ENCODE results near the gene HEATR5A.

The HEATR5A gene

DNA sequence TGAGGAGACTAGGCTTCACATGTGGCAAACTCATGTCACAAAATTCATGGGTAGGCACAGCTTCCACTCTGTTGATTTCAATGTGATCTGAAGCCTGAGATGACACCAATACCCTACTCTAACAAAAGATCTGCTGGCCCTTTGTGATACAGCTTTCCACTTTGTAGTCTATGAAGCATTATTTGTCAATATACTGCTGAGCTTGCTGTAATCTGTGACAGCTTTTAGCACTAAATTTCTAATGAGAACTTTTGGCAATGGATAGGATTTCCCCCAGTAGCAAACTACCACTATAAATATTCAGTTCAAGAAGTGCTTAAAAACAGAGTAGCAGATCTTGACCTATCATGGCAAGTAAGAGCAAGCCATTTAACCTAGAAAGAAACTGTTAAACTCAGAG, 5.6 kb upstream of the HEATR5A start:
- no peak for DNase-seq

- DNase-seq, result no peak
Measured at GRCh38 chr14:31421200-31421599, 850 bp upstream of the HEATR5A start.

DNA sequence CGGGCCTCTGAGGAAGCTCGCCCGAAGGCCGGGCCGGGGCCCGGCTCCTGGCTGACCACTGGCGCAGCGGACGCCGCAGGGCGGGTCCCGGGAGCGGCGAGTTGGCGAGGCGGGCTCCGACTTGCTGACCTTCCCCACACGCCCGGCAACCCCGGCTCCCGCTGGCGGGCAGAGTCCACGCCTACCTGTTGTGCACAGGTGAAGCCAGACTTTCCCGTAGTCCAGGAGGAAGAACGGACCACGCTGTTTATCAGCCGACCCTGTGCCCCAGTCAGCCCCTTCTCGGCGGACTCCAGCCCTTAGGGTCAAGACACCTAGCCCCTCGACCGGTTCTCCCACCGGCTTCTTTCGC, 407 bp downstream of the HEATR5A start:
- DNase-seq, result peak in 3 of 5 donors; percentile 7 to 22 (median 11)

DNA sequence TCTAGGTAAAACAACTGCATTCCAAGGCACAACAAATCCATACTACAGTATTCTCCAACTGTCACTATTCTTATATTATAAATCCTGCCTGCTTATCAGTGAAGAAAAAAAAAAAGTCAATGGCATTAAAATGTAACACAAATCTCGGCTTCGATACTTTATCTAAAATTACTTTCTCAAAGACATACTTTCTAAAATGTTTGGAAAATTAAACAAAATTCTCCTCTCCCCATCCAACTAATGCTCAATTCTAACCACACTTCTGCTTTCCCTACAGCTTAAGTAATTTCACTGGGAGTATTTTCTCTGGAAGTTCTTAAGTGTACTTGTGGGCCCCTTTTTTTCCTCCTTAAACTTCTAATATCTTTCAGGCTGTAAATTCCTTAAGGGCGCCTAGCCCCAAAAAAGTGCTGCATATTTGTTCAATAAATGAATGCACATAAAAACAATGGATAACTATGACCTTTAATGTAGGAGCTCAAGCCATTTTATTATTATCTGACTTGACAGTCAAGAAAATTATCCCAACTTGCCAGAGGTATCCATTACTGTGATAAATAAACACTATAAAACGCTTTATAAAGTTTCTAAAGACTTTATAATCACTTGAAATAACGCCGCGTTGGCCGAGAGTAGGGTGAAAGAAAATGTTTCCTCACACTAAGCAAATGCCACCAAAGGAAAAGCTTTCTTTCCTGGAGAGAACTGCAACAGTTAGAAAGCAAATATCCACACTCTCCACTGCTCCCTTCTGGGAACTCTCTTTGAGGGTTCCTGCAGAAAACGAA, 977 bp downstream of the HEATR5A start:
- no peak for DNase-seq

DNA sequence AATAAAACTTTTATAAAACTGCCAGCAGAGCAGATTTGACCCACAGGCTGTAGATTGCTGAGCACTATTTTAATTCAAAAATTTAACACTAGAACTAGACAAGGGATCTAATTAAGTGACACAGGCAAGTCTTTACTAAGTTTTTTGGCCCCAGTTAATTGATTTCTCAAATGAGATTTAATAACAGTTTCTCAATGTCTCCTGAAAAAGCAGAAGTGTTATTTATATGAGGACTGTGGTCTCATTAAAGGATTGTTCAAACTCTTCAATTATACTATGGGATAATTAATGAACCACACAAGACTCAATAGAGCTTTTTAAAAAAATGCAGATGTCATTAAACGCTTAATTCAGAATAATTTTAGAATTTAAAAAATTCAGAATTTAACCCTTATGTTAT, 1.9 kb downstream of the HEATR5A start:
- no peak for DNase-seq

DNA sequence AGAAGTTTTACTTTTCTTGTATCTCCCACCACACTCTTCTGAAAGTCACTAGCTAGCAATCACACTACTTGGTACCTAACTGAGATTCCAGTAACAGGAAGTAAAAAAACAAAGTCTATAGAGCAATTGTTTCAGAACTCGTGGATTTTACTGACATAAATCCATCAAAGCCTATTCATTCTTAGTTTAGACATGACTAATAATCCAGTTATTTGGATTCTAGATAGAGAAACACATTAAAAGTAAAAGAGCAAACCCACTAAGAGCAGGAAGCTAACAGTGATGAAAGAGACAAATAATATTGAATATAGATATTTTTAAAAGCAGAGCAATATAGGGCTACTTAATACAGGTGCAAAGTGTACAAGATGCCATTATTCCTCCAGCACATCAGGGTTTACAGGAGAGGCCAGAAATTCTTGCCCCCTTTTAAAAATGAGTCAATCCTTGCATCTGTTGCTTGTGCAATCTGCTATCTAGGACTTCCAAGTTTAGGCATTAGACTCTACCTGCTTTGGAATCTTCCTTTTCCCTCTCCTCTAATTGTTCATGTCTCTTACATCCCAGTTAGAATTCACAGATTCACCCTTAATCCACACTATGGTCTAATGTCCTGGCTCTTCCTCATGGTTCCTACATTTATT, 6.0 kb downstream of the HEATR5A start:
- DNase-seq, result peak in 1 of 5 donors; percentile 11

DNA sequence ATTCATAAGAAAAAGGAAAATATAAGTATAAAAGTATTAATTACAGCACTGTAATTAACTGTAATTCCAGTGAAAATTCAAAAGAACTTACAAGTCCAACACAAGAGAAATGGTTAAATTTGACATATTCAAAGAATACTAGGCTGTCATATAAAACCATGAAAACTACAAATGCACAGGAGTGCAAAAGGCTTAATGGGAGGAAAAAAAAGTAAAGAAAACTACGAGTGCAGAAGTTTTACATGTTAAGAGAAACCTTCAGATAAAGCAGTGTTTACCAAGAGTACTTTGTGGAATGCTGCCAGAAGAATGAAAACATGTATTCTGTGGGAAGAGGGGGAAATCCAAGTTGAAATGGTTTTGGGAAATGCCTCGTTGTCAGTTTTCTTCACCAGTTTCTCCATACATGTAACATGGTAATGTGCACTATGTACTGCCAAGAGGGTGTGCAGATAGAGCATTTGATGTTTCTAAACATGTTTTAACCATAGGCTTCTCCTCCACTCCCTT, 9.1 kb downstream of the HEATR5A start:
- DNase-seq, result no peak

DNA sequence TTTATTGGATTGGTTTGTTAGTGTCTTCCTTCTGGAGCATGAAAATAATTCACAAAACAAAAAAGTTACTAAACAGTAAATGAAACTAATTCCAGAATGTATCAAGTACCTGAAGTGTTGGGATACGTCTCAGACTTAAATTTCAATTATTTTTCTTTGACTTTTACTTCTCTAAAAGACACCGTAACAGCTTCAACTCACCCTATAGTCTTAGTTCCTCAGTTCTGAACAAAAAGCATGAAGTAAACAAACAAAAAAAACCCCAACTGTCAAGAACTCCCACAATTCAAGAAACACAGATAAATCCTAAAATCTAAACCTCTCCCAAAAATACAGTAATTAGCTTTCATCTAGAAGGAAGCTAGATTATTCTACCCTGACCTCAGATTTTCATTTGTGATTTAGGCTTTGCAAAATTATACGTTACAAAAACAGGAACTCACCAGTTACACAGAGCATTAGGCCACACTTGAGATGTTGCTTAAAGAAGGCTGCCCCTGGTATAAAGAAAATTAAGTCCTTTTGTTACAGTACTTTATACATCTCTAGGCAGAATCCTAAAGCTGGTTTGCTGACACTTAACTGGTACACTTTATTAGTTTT, 10.2 kb downstream of the HEATR5A start:
- DNase-seq, result no peak

DNA sequence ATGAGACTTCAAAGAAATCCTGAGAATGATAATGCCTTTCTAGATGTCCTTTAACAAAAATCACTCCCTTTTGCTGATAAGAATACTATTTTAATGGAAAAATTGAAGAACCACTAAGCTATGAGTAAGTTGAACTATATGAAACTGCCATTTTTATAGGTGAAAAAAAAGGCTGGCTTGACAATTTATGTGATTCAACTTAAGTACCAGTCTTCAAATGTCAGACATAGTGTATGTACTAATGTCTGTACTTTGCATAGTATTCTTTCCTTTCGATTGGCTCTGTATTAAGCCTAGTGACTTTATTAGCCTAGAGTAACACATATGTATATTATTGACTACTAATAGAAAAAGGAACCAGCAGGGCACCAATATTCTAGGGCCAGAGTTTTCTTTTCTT, 11.9 kb downstream of the HEATR5A start:
- DNase-seq, result no peak

DNA sequence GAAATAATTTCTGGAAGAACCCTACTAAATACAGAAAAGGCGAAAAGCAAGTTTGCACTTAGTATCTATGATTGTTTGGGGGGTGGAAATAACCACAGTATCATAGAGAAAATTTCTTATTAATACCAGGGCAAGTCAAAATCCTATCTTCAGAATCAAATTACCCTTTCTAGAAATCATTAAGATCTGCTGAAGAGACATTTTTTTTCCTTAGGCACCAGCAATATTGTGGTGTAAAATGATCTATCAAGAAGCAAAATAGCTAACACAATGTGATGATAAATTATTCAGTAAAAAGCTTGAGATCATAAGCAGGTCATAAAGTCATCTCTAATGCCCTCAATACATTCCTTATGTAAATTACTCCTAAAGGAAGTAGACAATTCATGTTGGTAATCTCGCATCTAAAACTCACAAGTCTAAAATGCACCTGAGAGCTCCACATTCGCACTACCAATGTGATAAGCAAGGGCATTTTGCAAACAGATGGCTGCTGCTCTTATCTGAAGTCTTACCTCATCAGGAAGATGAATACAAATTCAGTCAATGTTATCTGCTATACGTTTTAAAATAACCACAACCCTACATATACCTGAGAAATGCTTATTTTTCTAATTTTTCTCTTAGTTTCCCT, 14.6 kb downstream of the HEATR5A start:
- no peak for DNase-seq

GRCh38 chr14:31405106-31405505, 15.2 kb downstream of the HEATR5A start:
- no peak for DNase-seq

DNA sequence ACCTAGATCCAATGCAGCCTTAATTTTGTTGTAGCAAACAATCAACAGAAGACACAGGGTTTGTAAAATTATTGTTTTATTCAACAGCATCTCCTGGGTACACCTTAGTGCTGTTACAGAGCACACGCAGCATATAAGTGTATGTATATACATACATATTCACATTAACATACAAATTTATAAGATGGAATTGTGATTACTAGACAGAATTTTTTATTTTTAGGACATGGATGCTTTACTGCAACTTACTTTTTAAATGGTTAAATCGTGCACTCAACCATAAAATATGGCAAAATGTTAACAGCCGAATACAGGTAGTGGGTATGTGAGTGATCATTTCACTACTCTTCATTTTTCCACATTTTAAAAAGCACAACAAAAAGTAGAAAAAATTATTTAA, 16.6 kb downstream of the HEATR5A start:
- DNase-seq, result no peak

- no peak for DNase-seq
Measured at GRCh38 chr14:31402764-31403439, 17.4 kb downstream of the HEATR5A start.

DNA sequence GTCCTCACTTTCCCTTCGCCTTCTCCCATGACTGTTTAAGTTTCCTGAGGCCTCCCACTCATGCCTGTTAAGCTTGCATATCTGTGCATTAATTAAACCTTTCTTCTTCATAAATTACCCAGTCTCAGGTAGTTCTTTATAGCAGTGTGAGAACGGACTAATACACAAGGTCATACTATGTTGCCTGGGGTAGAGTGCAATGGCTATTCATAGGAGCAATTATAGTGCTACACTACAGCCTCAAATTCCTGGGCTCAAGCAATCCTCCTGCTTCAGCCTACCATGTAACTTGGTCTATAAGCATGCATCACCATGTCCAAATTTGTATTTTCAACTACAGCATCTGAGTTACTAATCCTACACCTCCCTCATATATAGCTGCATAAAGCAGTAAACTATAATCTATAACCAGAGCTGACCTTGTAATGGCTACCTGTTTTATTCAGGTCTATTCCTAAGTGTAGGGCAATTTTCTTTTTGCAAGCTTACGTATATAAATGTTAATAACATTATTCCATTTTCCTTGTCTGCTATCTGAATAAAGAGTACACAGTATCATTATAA, 18.9 kb downstream of the HEATR5A start:
- no peak for DNase-seq

DNA sequence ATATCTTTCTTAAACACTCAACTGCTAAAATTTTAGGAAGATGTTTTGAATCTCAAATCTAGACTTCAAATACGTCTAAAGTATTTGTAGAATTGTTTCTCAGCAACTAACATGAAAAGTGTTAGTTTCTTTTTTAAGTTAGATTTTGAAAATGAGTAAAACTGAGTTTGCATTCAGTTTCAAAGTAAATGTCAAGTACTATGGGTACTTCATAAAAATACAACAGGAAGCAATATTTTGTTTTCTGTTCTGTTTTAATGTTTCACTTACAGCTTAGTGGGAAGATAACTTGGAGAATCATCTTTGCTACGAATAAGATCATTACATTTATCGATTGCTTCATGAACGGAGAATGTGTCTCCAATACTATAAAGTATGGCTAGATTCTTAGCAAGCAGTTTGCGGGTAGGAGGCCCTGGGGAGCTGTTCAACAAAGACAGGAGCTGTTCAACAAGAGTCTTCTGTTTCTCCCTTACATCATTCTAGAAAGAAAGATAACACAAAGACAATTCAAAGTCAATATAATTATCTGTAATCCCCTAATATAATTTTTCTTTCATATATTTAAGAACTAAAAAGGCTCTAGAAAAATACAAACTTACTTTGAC, 20.2 kb downstream of the HEATR5A start:
- DNase-seq, result peak in 1 of 5 donors; percentile 15

GRCh38 chr14:31395572-31396205, 24.7 kb downstream of the HEATR5A start:
- DNase-seq, result no peak

DNA sequence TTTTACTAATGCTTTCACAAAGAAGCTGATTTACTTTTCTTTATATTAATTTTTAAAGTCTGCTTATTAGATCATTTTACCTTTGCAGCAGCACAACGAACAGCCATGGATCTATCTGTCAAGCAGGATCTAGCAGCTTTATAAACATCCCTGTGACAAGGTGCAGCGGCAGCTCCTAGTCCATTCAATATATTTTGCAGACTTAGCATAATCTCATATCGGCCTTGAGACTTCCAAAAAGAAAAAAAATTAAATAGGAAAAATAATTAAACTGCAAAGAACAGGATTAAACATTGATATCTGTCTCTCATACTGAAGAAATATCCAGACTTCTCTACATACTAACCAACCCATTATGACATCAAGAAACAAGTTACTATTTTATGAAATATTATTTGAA, 25.2 kb downstream of the HEATR5A start:
- DNase-seq, result no peak

DNA sequence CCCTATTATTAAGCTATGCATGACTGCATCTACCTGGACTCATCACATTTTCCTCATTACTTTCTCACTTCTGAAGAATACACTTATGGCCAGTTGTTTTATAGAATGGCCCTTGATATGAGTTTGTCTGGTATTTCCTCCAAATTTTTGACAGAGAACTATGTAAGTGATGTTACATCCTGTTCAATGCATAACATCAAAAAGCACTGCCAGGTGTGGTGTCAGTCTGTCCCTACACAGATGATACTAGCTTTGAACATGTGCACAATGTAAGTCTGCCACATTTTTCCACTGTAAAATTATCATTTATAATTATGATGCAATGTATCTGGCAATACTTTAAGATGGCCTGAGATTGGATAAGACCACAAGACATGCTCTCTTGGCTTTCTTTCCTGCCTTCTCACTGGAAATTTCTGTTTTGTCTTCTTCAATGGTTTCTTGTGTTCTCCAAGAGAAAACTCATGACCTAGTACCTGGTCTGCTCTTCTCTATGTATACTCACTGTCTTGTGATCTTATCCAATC, 28.3 kb downstream of the HEATR5A start:
- DNase-seq, result no peak

DNA sequence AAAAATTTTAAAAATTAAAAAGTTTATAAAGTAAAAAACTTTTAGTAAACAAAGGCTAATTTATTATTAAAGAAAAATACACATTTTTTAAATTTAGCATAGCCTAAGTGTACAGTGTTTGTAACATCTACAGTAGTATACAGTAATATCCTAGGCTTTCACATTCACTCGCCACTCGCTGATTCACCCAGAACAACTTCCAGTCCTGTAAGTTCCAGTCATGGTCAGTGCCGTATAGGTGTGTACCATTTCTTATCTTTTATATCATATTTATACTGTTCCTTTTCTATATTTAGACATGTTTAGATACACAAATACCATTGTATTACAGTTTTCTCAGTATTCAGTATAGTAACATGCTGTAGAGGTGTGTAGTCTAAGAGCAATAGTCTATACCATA, 28.9 kb downstream of the HEATR5A start:
- DNase-seq, result no peak

- DNase-seq, result peak in 1 of 5 donors; percentile 3
Measured at GRCh38 chr14:31389946-31390345, 30.4 kb downstream of the HEATR5A start.

DNA sequence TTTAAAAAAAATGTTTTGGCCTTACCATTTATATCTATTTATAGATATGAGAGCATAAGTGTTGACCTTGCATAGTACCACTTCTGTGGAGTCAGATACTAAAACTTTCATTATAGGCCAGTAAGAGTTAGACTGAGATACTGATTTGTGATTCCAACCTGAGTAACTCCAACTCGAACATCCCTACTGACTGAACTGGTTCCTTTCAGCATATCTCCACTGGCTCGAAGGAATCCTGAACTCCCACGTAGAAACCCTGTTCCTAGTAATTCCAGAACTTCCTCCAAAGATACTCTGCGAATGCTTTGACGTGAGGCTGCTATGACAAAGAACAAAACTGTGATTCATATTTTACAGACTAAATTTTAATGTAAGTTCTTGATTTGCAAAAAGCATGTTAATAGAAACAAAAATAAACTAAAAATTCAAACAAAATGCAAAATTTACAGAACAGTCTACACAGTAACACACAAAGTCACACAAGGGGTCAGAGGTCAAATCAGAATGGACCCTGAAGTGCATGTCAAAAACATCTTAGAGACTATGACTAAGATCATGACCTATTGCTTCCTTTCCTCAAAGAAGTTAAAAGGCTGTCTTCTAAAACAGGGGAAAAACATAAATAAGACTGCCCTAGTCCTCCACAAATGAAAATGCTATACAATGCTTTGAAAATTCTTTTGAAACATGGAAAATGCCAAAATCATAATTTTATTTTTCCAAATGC, 31.5 kb downstream of the HEATR5A start:
- DNase-seq, result peak in 1 of 5 donors; percentile 23
